SK-N-SH treated with all-trans-retinoic acid at 6 μM for 48 hours (cell line): Measurements from ENCODE around the gene BPIFA3.

Source experiments
- ATAC-seq: fragments of 200-7000 bp; cut with Tn5 transposase; 3 replicates; pipeline ENCODE4 v1.9.1; 2020; ENCODE audit warnings: mild to moderate bottlenecking, moderate library complexity
- ARNTL ChIP-seq: fragments of 450-650 bp; formaldehyde crosslinking; IDR thresholded peaks from 2 replicates; pipeline ENCODE4 v1.5.0; 2020; ENCODE audit warnings: low read depth, mild to moderate bottlenecking, moderate library complexity, borderline replicate concordance
- BACH2 ChIP-seq: fragments of 250-450 bp; sonication (Bioruptor Pico); IDR thresholded peaks from 2 replicates; pipeline ENCODE4 v1.9.0; 2021; ENCODE audit warnings: mild to moderate bottlenecking, borderline replicate concordance
- CSRNP3 ChIP-seq: fragments of 250-450 bp; sonication (Bioruptor Pico); IDR thresholded peaks from 2 replicates; pipeline ENCODE4 v1.5.1; 2021; ENCODE audit warnings: mild to moderate bottlenecking, moderate library complexity
- ESRRG ChIP-seq: fragments of 250-450 bp; sonication (Bioruptor Pico); IDR thresholded peaks from 2 replicates; pipeline ENCODE4 v1.6.1; 2021; ENCODE audit warnings: mild to moderate bottlenecking
- GLIS3 ChIP-seq: fragments of 250-450 bp; sonication (Bioruptor Pico); IDR thresholded peaks from 2 replicates; pipeline ENCODE4 v1.5.0; 2020; ENCODE audit warnings: mild to moderate bottlenecking, moderate library complexity
- ISL1 ChIP-seq: fragments of 250-450 bp; sonication (Bioruptor Pico); IDR thresholded peaks from 2 replicates; pipeline ENCODE4 v2.1.2; 2022; ENCODE audit warnings: mild to moderate bottlenecking, moderate library complexity
- OSR1 ChIP-seq: fragments of 250-450 bp; sonication (Bioruptor Pico); IDR thresholded peaks from 2 replicates; pipeline ENCODE4 v1.8.0; 2022; ENCODE audit warnings: moderate library complexity, mild to moderate bottlenecking, inconsistent platforms
- POU6F1 ChIP-seq: fragments of 250-450 bp; sonication (Bioruptor Pico); IDR thresholded peaks from 2 replicates; pipeline ENCODE4 v1.8.0; 2021; ENCODE audit warnings: low read depth, mild to moderate bottlenecking, moderate library complexity, borderline replicate concordance
- PPARA ChIP-seq: fragments of 250-450 bp; sonication (Bioruptor Pico); IDR thresholded peaks from 2 replicates; pipeline ENCODE4 v1.5.0; 2020; ENCODE audit warnings: mild to moderate bottlenecking, borderline replicate concordance
- RARB ChIP-seq: fragments of 250-450 bp; sonication (Bioruptor Pico); IDR thresholded peaks from 2 replicates; pipeline ENCODE4 v1.8.0; 2021; ENCODE audit warnings: mild to moderate bottlenecking, moderate library complexity
- TCF4 ChIP-seq: fragments of 250-450 bp; sonication (Bioruptor Pico); IDR thresholded peaks from 2 replicates; pipeline ENCODE4 v1.8.0; 2021; ENCODE audit warnings: mild to moderate bottlenecking, moderate library complexity, borderline replicate concordance
- TOX ChIP-seq: fragments of 250-450 bp; sonication (Bioruptor Pico); IDR thresholded peaks from 2 replicates; pipeline ENCODE4 v1.8.0; 2021; ENCODE audit warnings: mild to moderate bottlenecking, moderate library complexity, borderline replicate concordance
- TSHZ2 ChIP-seq: fragments of 250-450 bp; sonication (Bioruptor Pico); IDR thresholded peaks from 2 replicates; pipeline ENCODE4 v1.5.0; 2020; ENCODE audit warnings: mild to moderate bottlenecking, moderate library complexity
- ZC3H10 ChIP-seq: fragments of 250-450 bp; sonication (Bioruptor Pico); IDR thresholded peaks from 2 replicates; pipeline ENCODE4 v1.5.1; 2021; ENCODE audit warnings: mild to moderate bottlenecking, moderate library complexity
- ZFP3 ChIP-seq: fragments of 250-450 bp; sonication (Bioruptor Pico); IDR thresholded peaks from 2 replicates; pipeline ENCODE4 v1.5.0; 2020; ENCODE audit warnings: mild to moderate bottlenecking, moderate library complexity
- ZFP30 ChIP-seq: fragments of 450-650 bp; formaldehyde crosslinking; IDR thresholded peaks from 2 replicates; pipeline ENCODE4 v1.5.0; 2022; ENCODE audit warnings: mild to moderate bottlenecking, moderate library complexity
- ZNF565 ChIP-seq: fragments of 450-650 bp; formaldehyde crosslinking; conservative IDR thresholded peaks from 2 replicates; pipeline ENCODE4 v1.5.0; 2020; ENCODE audit warnings: low read depth, mild to moderate bottlenecking, moderate library complexity
- ZNF70 ChIP-seq: fragments of 450-650 bp; formaldehyde crosslinking; IDR thresholded peaks from 2 replicates; pipeline ENCODE4 v1.5.0; 2020; ENCODE audit warnings: mild to moderate bottlenecking, moderate library complexity
- ZNF8 ChIP-seq: fragments of 450-650 bp; formaldehyde crosslinking; IDR thresholded peaks from 2 replicates; pipeline ENCODE4 v1.5.0; 2020; ENCODE audit warnings: mild to moderate bottlenecking, moderate library complexity
- TF ChIP-seq, protein P1 (sequence below): fragments of 250-450 bp; sonication (Bioruptor Pico); IDR thresholded peaks from 2 replicates; pipeline ENCODE4 v1.5.1; 2020; ENCODE audit warnings: low read depth, mild to moderate bottlenecking, moderate library complexity
- TF ChIP-seq, protein P2 (sequence below): fragments of 250-450 bp; sonication (Bioruptor Pico); IDR thresholded peaks from 2 replicates; pipeline ENCODE4 v1.8.0; 2020; ENCODE audit warnings: mild to moderate bottlenecking, moderate library complexity, borderline replicate concordance

The BPIFA3 gene

GRCh38 chr20:33169176-33169794 is 47.9 kb upstream of the BPIFA3 start:
- no peak for ATAC-seq
- TF ChIP-seq ZNF8 (CRISPR knock-in tag) (no peak), ESRRG (no peak), TSHZ2 (no peak), GLIS3 (CRISPR knock-in tag) (no peak), ISL1 (CRISPR knock-in tag) (no peak), ZNF70 (no peak), ZFP30 (CRISPR knock-in tag) (no peak), TOX (CRISPR knock-in tag) (no peak), RARB (CRISPR knock-in tag) (no peak), PPARA (CRISPR knock-in tag) (no peak), OSR1 (CRISPR knock-in tag) (no peak), ZNF565 (no peak)
- TF ChIP-seq, protein P1, sequence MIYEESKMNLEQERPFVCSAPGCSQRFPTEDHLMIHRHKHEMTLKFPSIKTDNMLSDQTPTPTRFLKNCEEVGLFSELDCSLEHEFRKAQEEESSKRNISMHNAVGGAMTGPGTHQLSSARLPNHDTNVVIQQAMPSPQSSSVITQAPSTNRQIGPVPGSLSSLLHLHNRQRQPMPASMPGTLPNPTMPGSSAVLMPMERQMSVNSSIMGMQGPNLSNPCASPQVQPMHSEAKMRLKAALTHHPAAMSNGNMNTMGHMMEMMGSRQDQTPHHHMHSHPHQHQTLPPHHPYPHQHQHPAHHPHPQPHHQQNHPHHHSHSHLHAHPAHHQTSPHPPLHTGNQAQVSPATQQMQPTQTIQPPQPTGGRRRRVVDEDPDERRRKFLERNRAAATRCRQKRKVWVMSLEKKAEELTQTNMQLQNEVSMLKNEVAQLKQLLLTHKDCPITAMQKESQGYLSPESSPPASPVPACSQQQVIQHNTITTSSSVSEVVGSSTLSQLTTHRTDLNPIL (CRISPR knock-in tag) = no peak

GRCh38 chr20:33172781-33173180 is 44.4 kb upstream of the BPIFA3 start:
- ATAC-seq = no peak
- TF ChIP-seq ZFP3 (CRISPR knock-in tag) (no peak), OSR1 (CRISPR knock-in tag) (no peak), ZFP30 (CRISPR knock-in tag) (no peak), BACH2 (CRISPR knock-in tag) (no peak), PPARA (CRISPR knock-in tag) (no peak), CSRNP3 (CRISPR knock-in tag) (no peak), ISL1 (CRISPR knock-in tag) (no peak), TCF4 (no peak), RARB (CRISPR knock-in tag) (no peak), ZC3H10 (CRISPR knock-in tag) (no peak), POU6F1 (CRISPR knock-in tag) (no peak), ARNTL (CRISPR knock-in tag) (no peak), TSHZ2 (no peak), ESRRG (no peak), GLIS3 (CRISPR knock-in tag) (no peak)
- TF ChIP-seq, protein P2, sequence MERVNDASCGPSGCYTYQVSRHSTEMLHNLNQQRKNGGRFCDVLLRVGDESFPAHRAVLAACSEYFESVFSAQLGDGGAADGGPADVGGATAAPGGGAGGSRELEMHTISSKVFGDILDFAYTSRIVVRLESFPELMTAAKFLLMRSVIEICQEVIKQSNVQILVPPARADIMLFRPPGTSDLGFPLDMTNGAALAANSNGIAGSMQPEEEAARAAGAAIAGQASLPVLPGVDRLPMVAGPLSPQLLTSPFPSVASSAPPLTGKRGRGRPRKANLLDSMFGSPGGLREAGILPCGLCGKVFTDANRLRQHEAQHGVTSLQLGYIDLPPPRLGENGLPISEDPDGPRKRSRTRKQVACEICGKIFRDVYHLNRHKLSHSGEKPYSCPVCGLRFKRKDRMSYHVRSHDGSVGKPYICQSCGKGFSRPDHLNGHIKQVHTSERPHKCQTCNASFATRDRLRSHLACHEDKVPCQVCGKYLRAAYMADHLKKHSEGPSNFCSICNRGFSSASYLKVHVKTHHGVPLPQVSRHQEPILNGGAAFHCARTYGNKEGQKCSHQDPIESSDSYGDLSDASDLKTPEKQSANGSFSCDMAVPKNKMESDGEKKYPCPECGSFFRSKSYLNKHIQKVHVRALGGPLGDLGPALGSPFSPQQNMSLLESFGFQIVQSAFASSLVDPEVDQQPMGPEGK (CRISPR knock-in tag) = no peak
- TF ChIP-seq, protein P1 (CRISPR knock-in tag) = no peak
